GM18526 (cell line): ENCODE measurements around the gene IGHMBP2.

Experiments
- POLR2A ChIP-seq: IDR thresholded peaks from 3 replicates; pipeline ENCODE4 v1.6.1; 2011; ENCODE audit not compliant: insufficient read length; ENCODE audit errors: extremely low read depth

The IGHMBP2 gene

GRCh38 chr11:68931911-68932310 is 28.2 kb downstream of the IGHMBP2 start:
- TF ChIP-seq POLR2A = no peak

GRCh38 chr11:68932358-68932757 is 28.7 kb downstream of the IGHMBP2 start:
- TF ChIP-seq POLR2A = no peak

GRCh38 chr11:68932933-68933577 is 29.4 kb downstream of the IGHMBP2 start:
- no peak for TF ChIP-seq POLR2A

GRCh38 chr11:68933605-68934320 is 30.1 kb downstream of the IGHMBP2 start:
- TF ChIP-seq POLR2A = no peak

- TF ChIP-seq POLR2A = no peak
Observed at GRCh38 chr11:68934321-68934645, 30.6 kb downstream of the IGHMBP2 start.

GRCh38 chr11:68934666-68935065 is 31.0 kb downstream of the IGHMBP2 start:
- TF ChIP-seq POLR2A = no peak

GRCh38 chr11:68935066-68935465 is 31.4 kb downstream of the IGHMBP2 start:
- TF ChIP-seq POLR2A = no peak

GRCh38 chr11:68935516-68936357 is 32.0 kb downstream of the IGHMBP2 start:
- TF ChIP-seq POLR2A = no peak

GRCh38 chr11:68936358-68936636 is 32.6 kb downstream of the IGHMBP2 start:
- TF ChIP-seq POLR2A = no peak

- no peak for TF ChIP-seq POLR2A
Observed at GRCh38 chr11:68936676-68937620, 33.3 kb downstream of the IGHMBP2 start.

GRCh38 chr11:68938088-68938487 is 34.4 kb downstream of the IGHMBP2 start:
- TF ChIP-seq POLR2A = no peak

- TF ChIP-seq POLR2A = no peak
Observed at GRCh38 chr11:68938816-68939582, 35.3 kb downstream of the IGHMBP2 start.

GRCh38 chr11:68939583-68940555 is 36.2 kb downstream of the IGHMBP2 start:
- no peak for TF ChIP-seq POLR2A

- no peak for TF ChIP-seq POLR2A
Observed at GRCh38 chr11:68940651-68941323, 37.1 kb downstream of the IGHMBP2 start.
